ENCODE results near the gene GBP5. TPM values are rescaled to one million over a fixed set of nuclear protein-coding genes. Genes with fewer than 3 reads are reported as not detected.

GBP5 gene
- polyA plus RNA-seq, 3 donors, result 0.71 to 1.4 (median 1.0) TPM

GRCh38 chr1:89254658-89255287 lies 17.9 kb downstream of the GBP5 start:
- no peak overlapping the region for H3K27ac ChIP-seq (ENCODE audit: low read depth, low read length)
- 68 to 76% (median 69%) methylated on average over 4 of the region's 4 CpGs for WGBS, 3 donors

- no peak overlapping the region for H3K27ac ChIP-seq (ENCODE audit: low read depth, low read length)
- WGBS, 3 donors, result 82 to 96% (median 95%) methylated on average over 3 of the region's 3 CpGs
Observed at GRCh38 chr1:89243046-89243445, 29.6 kb downstream of the GBP5 start.

Other genes with a start within 250 kb of the GBP5 start
- gene GBP3, start 250.0 kb downstream of the GBP5 start, polyA plus RNA-seq, result 10 to 100 TPM in 1 of 3 donors, 1 to 10 TPM in 2; 2.3 to 12.9 (median 2.6) TPM
- gene GBP1, start 207.7 kb downstream of the GBP5 start, polyA plus RNA-seq, result 10 to 100 TPM in 2 of 3 donors, 1 to 10 TPM in 1; 5.5 to 34.7 (median 20.6) TPM
- 10 to 100 TPM in 2 of 3 donors, 1 to 10 TPM in 1; 9.5 to 96.0 (median 58.1) TPM for gene GBP2, start 146.7 kb downstream of the GBP5 start, polyA plus RNA-seq
- gene GBP7, start 96.9 kb downstream of the GBP5 start, polyA plus RNA-seq, result not detected
- 10 to 100 TPM in 1 of 3 donors, 1 to 10 TPM in 2; 2.8 to 20.8 (median 8.1) TPM for gene GBP4, start 73.9 kb downstream of the GBP5 start, polyA plus RNA-seq
- gene GBP6, start 91.2 kb upstream of the GBP5 start, polyA plus RNA-seq, result under 1 TPM; 0.01 to 0.59 (median 0.22) TPM

Data from adipose tissue (tissue), 3 donors.